Measurements from ENCODE around the gene AADACL4.

The AADACL4 gene

GRCh38 chr1:12643785-12644184 is at the start of gene AADACL4:
AADACL4 (plus strand) TSS chr1:12644085; CDS start chr1:12644547, 462 bp downstream.
- DNase-seq (ENCODE audit: low read depth in 2 of 2), result no peak

- no peak for DNase-seq (ENCODE audit: low read depth in 2 of 2)
These were observed 49.4 kb upstream of the AADACL4 start for GRCh38 chr1:12594490-12594889.

GRCh38 chr1:12594966-12595756 is 48.7 kb upstream of the AADACL4 start:
- DNase-seq (ENCODE audit: low read depth in 2 of 2), result no peak

- no peak for DNase-seq (ENCODE audit: low read depth in 2 of 2)
These were observed 48.2 kb upstream of the AADACL4 start for GRCh38 chr1:12595757-12596006.

- DNase-seq (ENCODE audit: low read depth in 2 of 2), result no peak
These were observed 47.7 kb upstream of the AADACL4 start for GRCh38 chr1:12596007-12596821.

- no peak for DNase-seq (ENCODE audit: low read depth in 2 of 2)
These were observed 46.1 kb upstream of the AADACL4 start for GRCh38 chr1:12597792-12598191.

GRCh38 chr1:12598974-12599373 is 44.9 kb upstream of the AADACL4 start:
- DNase-seq (ENCODE audit: low read depth in 2 of 2), result no peak

- DNase-seq (ENCODE audit: low read depth in 2 of 2), result no peak
These were observed 44.2 kb upstream of the AADACL4 start for GRCh38 chr1:12599657-12600056.

- DNase-seq (ENCODE audit: low read depth in 2 of 2), result no peak
These were observed 43.5 kb upstream of the AADACL4 start for GRCh38 chr1:12600335-12600734.

GRCh38 chr1:12600880-12601633 is 42.8 kb upstream of the AADACL4 start:
- peak in 1 of 2 donors; percentile 43 for DNase-seq (ENCODE audit: low read depth in 2 of 2)

- no peak for DNase-seq (ENCODE audit: low read depth in 2 of 2)
These were observed 41.9 kb upstream of the AADACL4 start for GRCh38 chr1:12601700-12602658.

- no peak for DNase-seq (ENCODE audit: low read depth in 2 of 2)
These were observed 41.2 kb upstream of the AADACL4 start for GRCh38 chr1:12602659-12603024.

- no peak for DNase-seq (ENCODE audit: low read depth in 2 of 2)
These were observed 40.7 kb upstream of the AADACL4 start for GRCh38 chr1:12603224-12603623.

GRCh38 chr1:12604114-12604874 is 39.6 kb upstream of the AADACL4 start:
- no peak for DNase-seq (ENCODE audit: low read depth in 2 of 2)

GRCh38 chr1:12604986-12605385 is 38.9 kb upstream of the AADACL4 start:
- DNase-seq (ENCODE audit: low read depth in 2 of 2), result no peak

GRCh38 chr1:12607263-12607662 is 36.6 kb upstream of the AADACL4 start:
- DNase-seq (ENCODE audit: low read depth in 2 of 2), result no peak

GRCh38 chr1:12608311-12608957 is 35.5 kb upstream of the AADACL4 start:
- no peak for DNase-seq (ENCODE audit: low read depth in 2 of 2)

GRCh38 chr1:12609469-12610003 is 34.3 kb upstream of the AADACL4 start:
- DNase-seq (ENCODE audit: low read depth in 2 of 2), result no peak

GRCh38 chr1:12610305-12610935 is 33.5 kb upstream of the AADACL4 start:
- DNase-seq (ENCODE audit: low read depth in 2 of 2), result no peak

Measured in stimulated activated CD8-positive, alpha-beta memory T cell treated with anti-CD3 and anti-CD28 coated beads, Interleukin-7, amount 100 ng/mL, for 1 hour (primary cell).